ENCODE measurements around the gene VWA1.
"Not testable (repeated sequence)": the region's sequence is repeated elsewhere in the genome, so short reads cannot be mapped to it uniquely, and the experiment has no call there.

The VWA1 gene

GRCh38 chr1:1437904-1438376 is 2.5 kb downstream of the VWA1 start:
- no peak for DNase-seq

GRCh38 chr1:1438531-1439381 is 3.3 kb downstream of the VWA1 start:
- no peak for DNase-seq

- DNase-seq: no peak
Measured at GRCh38 chr1:1439546-1440261, 4.2 kb downstream of the VWA1 start.

- no peak for DNase-seq
Measured at GRCh38 chr1:1440262-1441001, 4.9 kb downstream of the VWA1 start.

GRCh38 chr1:1441002-1441888 is 5.8 kb downstream of the VWA1 start:
- peak; percentile 88 for DNase-seq

- DNase-seq: no peak
Measured at GRCh38 chr1:1442069-1442770, 6.7 kb downstream of the VWA1 start.

GRCh38 chr1:1446631-1447030 is 11.1 kb downstream of the VWA1 start:
- DNase-seq: not testable (repeated sequence)

GRCh38 chr1:1449099-1449739 is 13.7 kb downstream of the VWA1 start, which contains the start of gene ATAD3C:
Gene ATAD3C (plus strand): TSS chr1:1449689. CDS start chr1:1450684, 995 bp downstream.
- no peak for DNase-seq

- not testable (repeated sequence) for DNase-seq
Measured at GRCh38 chr1:1450616-1451015, 15.1 kb downstream of the VWA1 start.

- DNase-seq: no peak
Measured at GRCh38 chr1:1451696-1452364, 16.3 kb downstream of the VWA1 start.

GRCh38 chr1:1452365-1452739 is 16.9 kb downstream of the VWA1 start:
- not testable (repeated sequence) for DNase-seq

GRCh38 chr1:1452882-1453281 is 17.4 kb downstream of the VWA1 start:
- DNase-seq: no peak

- DNase-seq: not testable (repeated sequence)
Measured at GRCh38 chr1:1454286-1455056, 19.0 kb downstream of the VWA1 start.

- DNase-seq: no peak
Measured at GRCh38 chr1:1455366-1455884, 19.9 kb downstream of the VWA1 start.

GRCh38 chr1:1455934-1456333 is 20.4 kb downstream of the VWA1 start:
- not testable (repeated sequence) for DNase-seq

GRCh38 chr1:1456683-1457255 is 21.3 kb downstream of the VWA1 start:
- DNase-seq: not testable (repeated sequence)

- DNase-seq: not testable (repeated sequence)
Measured at GRCh38 chr1:1459156-1459555, 23.7 kb downstream of the VWA1 start.

GRCh38 chr1:1459711-1460110 is 24.2 kb downstream of the VWA1 start:
- not testable (repeated sequence) for DNase-seq
